KMS-11 (cell line): Measurements from ENCODE around the gene NOLC1.

Source experiments
- H2AFZ ChIP-seq: fragments of 200-600 bp; sonication (generic); 2 replicates; pipeline ENCODE4 v1.6.1; 2016; ENCODE audit warnings: antibody characterized with exemption, mixed run types, low read depth
- H3K27ac ChIP-seq: fragments of 200-600 bp; sonication (generic); 2 replicates; pipeline ENCODE4 v1.6.1; 2016; ENCODE audit warnings: mild to moderate bottlenecking, mixed run types
- H3K27me3 ChIP-seq: fragments of 200-600 bp; sonication (generic); 2 replicates; pipeline ENCODE4 v1.6.1; 2017; ENCODE audit warnings: mild to moderate bottlenecking, low read depth, mixed run types, moderate library complexity; ENCODE audit not compliant: insufficient read depth
- H3K36me3 ChIP-seq: fragments of 200-600 bp; sonication (generic); 2 replicates; pipeline ENCODE4 v1.6.1; 2017; ENCODE audit warnings: mild to moderate bottlenecking, mixed run types; ENCODE audit not compliant: insufficient read depth
- H3K4me1 ChIP-seq: fragments of 200-600 bp; sonication (generic); 2 replicates; pipeline ENCODE4 v1.6.1; 2016; ENCODE audit warnings: mild to moderate bottlenecking, low read depth, mixed run types; ENCODE audit not compliant: poor library complexity, severe bottlenecking
- H3K4me2 ChIP-seq: fragments of 200-600 bp; sonication (generic); 2 replicates; pipeline ENCODE4 v1.7.0; 2016; ENCODE audit warnings: mild to moderate bottlenecking, mixed run types
- H3K4me3 ChIP-seq: fragments of 200-600 bp; sonication (generic); IDR thresholded peaks from 2 replicates; pipeline ENCODE4 v1.6.1; 2017; ENCODE audit warnings: low read depth, low read length, mixed read lengths; ENCODE audit not compliant: insufficient read depth
- H3K79me2 ChIP-seq: fragments of 200-600 bp; sonication (generic); 2 replicates; pipeline ENCODE4 v1.6.1; 2016; ENCODE audit warnings: low read depth, mixed run types; ENCODE audit not compliant: insufficient read depth
- H3K9ac ChIP-seq: fragments of 200-600 bp; sonication (generic); 2 replicates; pipeline ENCODE4 v1.6.1; 2016; ENCODE audit warnings: mild to moderate bottlenecking, mixed run types
- H4K20me1 ChIP-seq: fragments of 200-600 bp; sonication (generic); 2 replicates; pipeline ENCODE4 v1.6.1; 2016; ENCODE audit warnings: mild to moderate bottlenecking, mixed run types; ENCODE audit not compliant: insufficient read depth
- CTCF ChIP-seq: fragments of 200-600 bp; sonication (generic); conservative IDR thresholded peaks from 2 replicates; pipeline ENCODE4 v1.6.1; 2017; ENCODE audit warnings: low read depth, mild to moderate bottlenecking, antibody characterized with exemption, low read length, moderate library complexity, mixed read lengths

Gene NOLC1

DNA sequence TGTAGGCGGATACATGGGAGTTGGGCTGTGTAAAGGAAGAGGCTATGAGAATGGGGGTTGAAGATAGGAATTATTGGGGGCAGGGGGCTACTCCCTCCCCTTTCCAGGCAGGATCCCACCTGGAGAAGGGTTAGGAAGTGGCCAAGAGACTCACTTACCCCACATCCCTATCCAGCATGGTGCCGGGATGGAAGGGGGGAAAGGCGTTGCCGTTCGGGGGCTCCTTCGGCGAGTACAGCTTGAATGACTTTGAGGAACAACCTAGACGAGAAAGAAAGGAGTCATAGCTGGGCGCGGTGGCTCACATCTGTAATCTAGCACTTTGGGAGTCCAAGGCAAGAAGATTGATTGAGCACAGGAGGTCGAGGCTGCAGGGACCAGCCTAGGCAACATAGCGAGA lies 40.9 kb upstream of the NOLC1 start:
- no peaks in the 10 kb centered on the region for H3K27me3 ChIP-seq
- peaks cover 30% of the 10 kb centered on the region for H3K4me1 ChIP-seq
- peaks cover 43% of the 10 kb centered on the region for H3K79me2 ChIP-seq
- H3K4me2 ChIP-seq: no peak overlapping the region
- H3K36me3 ChIP-seq: no peaks in the 10 kb centered on the region; the same call in 1 of the 2 replicates
- H4K20me1 ChIP-seq: no peaks in the 10 kb centered on the region; the same call in 1 of the 2 replicates
- H3K4me3 ChIP-seq: no peak overlapping the region
- no peak overlapping the region for H2AFZ ChIP-seq
- TF ChIP-seq CTCF: no peak
- no peak overlapping the region for H3K27ac ChIP-seq
- no peak overlapping the region for H3K9ac ChIP-seq

DNA sequence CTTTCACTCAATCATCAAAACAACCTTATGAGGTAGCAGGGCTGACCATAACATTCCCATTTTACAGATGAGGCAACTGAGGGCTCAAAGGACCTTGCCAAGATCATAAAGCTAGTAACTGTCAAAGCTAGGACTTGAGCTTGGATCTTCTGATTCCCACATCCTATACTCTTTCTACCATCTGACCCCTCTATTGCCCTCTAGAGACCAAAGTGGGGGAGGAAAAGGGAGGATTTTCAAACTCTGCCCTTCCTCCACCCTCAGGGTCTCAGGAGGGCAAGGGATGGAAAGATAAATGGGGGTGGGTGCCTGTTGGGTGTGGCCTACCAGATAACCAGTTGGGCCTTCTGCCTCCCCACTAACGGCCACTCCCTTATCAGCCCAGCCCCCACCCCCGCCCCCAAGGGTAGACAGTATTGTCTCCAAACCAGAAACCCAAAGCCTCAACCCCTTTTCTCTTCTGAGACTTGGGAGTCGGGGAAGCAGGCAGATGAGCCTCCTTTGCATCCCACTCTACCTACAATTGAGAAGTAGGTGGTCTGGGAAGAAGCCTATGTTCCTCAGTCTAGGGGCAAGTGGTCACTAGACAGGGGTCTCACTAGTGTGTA lies 39.9 kb upstream of the NOLC1 start:
- Histone ChIP-seq H3K27ac (no peak overlapping the region), H3K9ac (no peak overlapping the region), H3K36me3 (no peaks in the 10 kb centered on the region; the same call in 1 of the 2 replicates), H3K27me3 (no peaks in the 10 kb centered on the region), H2AFZ (no peak overlapping the region), H3K4me2 (peak overlapping the region; percentile 100), H3K79me2 (peaks cover 54% of the 10 kb centered on the region), H4K20me1 (no peaks in the 10 kb centered on the region; the same call in 1 of the 2 replicates), H3K4me3 (no peak overlapping the region), H3K4me1 (peaks cover 39% of the 10 kb centered on the region)
- peak; percentile 49 for TF ChIP-seq CTCF

GRCh38 chr10:102113261-102113955 lies 38.8 kb upstream of the NOLC1 start:
- peak overlapping the region; percentile 100 for H3K4me2 ChIP-seq
- peak overlapping the region; percentile 35; the same call in 1 of the 2 replicates for H3K27ac ChIP-seq
- no peaks in the 10 kb centered on the region; the same call in 1 of the 2 replicates for H4K20me1 ChIP-seq
- peak overlapping the region; percentile 61; the same call in 1 of the 2 replicates for H3K9ac ChIP-seq
- H3K4me1 ChIP-seq: peaks cover 42% of the 10 kb centered on the region
- no peaks in the 10 kb centered on the region for H3K27me3 ChIP-seq
- no peak overlapping the region for H2AFZ ChIP-seq
- no peak for TF ChIP-seq CTCF
- H3K36me3 ChIP-seq: no peaks in the 10 kb centered on the region; the same call in 1 of the 2 replicates
- no peak overlapping the region for H3K4me3 ChIP-seq
- peaks cover 59% of the 10 kb centered on the region for H3K79me2 ChIP-seq

- Histone ChIP-seq H3K36me3 (no peaks in the 10 kb centered on the region; the same call in 1 of the 2 replicates), H3K27me3 (no peaks in the 10 kb centered on the region), H4K20me1 (no peaks in the 10 kb centered on the region; the same call in 1 of the 2 replicates), H3K4me1 (peaks cover 48% of the 10 kb centered on the region), H2AFZ (no peak overlapping the region), H3K9ac (peak overlapping the region; percentile 61; the same call in 1 of the 2 replicates), H3K4me3 (no peak overlapping the region), H3K4me2 (peak overlapping the region; percentile 100), H3K27ac (peak overlapping the region; percentile 35; the same call in 1 of the 2 replicates), H3K79me2 (peaks cover 67% of the 10 kb centered on the region)
- TF ChIP-seq CTCF: no peak
Measured at GRCh38 chr10:102113956-102114857, 38.0 kb upstream of the NOLC1 start.
